ENCODE measurements around the gene TLE4.

TLE4 gene

DNA sequence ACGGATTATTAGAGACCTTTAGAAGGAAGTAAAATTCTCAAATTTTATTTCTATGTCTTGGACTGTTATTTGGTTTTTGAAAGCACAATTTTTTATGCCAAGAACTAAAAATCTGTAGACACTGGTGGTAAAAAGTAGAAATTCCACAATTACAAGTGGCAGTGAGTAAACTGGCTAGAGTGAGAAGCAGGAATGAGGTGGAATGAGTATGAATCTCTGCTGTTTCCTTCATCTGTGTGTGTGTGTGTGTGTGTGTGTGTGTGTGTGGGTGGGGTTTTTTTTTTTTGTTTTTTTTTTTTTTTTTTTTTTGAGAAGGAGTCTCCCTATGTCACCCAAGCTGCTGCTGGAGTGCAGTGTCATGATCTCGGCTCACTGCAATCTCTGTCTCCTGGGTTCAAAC, 94.2 kb downstream of the TLE4 start:
- DNase-seq (ENCODE audit: low spot score) = no peak

DNA sequence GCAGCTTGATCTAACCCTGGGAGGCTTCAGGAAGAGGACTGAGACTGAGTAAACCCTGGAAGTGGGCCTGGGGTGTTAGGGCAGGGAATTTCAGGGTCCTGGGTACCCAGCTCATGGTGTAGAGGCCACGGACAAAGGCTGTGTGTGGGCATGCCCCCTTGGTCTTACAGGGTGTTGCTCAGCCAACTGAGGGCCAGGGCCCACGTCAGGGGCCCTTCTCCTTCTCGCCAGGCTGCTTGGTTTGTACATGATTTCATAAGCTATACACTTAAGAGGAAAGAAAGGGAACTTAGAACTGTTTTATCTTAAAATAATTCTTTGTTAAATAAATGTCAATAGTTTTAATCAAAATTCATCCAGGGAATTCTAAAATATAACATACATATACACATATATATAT, 95.4 kb downstream of the TLE4 start:
- DNase-seq (ENCODE audit: low spot score) = no peak

DNA sequence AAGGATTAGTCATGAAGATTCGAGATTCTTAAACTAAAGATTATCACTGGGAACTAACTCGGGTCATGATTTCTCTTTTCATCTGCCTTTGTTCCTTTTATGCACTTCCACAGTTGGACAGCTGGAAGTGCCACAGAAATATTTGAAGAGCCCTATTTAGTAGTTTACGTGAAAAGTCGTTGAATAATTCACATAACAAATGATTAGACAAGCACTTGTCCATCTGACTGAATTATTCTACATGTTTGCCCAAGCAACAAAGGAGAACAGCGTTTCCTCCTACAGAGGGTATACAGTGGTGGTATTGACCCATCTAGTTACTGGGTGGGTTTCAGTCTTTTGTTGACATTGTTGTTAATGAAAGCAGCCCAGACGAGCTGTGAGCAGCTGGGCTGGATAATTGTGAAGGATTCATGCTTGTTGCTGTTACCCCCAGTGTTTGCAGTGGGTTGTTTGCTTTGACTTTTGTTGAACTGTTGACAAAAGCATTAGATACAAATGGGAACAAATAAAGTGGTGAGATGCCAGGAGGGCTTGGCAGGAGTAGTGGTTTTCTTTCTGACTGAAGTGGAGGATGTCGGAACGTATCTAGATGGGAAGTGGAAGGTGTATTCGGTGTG, 96.2 kb downstream of the TLE4 start:
- no peak for DNase-seq (ENCODE audit: low spot score)

DNA sequence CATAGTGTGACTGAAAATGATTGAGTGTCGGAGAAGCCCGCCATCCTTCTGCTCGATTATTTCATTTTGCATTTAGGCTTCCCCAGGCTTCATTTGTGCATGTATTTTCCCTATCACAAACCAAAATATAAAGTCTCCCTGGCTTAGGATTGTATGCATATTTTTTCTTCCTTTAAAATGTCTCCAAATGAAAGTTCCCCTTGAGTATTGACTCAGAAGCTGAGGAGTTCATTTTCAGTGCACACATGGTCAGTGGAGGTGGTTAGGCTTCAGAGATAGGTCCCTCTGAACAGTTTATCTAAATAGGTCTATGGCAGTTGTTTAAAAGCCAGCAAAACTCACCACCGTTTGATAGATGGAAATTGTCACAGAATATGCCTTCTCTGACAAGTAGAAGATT, 97.2 kb downstream of the TLE4 start:
- DNase-seq (ENCODE audit: low spot score) = no peak

DNA sequence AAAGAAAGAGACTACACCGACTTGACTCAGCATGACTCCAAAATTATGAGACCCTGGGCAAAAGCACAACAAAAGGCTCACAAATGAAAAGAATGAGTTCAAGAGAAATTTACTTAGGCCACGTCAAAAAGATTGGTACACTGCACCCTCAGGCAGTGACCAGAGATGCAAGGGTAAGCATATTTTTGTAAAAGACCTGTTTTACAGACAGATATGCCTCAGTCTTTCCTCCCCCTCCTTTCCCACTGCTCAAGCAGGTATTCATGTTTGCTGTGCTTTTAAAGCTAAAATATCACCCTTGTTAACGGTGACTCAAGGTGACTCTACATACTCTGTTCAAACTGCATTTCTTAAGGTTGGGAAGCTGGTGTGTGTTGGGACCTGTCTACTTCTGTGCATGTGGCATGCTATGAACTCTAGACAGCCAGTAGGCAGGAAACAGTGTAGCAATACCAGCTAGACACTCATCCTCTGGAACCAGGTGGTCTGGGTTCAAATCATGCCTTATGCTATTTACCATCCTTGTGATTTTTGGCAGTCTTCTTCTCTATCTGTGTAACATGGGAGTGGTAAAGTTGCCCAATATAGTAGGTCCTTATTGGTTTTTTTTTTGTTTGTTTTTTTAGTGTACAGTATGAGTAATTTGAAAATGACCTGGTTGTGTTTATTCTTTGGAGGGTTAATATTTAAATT, 98.7 kb downstream of the TLE4 start:
- DNase-seq (ENCODE audit: low spot score) = no peak

DNA sequence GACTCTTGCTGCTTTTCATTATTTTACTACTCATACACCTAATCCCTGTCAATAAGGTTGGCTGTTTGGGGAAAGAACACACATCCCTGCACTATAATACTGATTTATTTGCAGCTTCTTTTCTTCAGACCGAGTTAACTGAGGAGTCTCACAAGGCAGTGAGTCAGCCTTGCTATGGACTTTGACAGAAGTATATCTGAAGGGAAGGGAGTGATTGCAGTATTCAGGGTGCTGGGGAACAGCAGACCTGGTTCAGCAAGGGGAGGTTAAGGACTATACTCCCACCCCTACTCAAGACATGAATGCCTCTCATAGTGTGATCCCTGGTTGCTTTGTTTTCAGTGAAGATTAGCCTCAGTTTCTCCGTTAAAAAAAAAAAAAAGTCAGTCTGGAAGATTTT, 99.8 kb downstream of the TLE4 start:
- no peak for DNase-seq (ENCODE audit: low spot score)

DNA sequence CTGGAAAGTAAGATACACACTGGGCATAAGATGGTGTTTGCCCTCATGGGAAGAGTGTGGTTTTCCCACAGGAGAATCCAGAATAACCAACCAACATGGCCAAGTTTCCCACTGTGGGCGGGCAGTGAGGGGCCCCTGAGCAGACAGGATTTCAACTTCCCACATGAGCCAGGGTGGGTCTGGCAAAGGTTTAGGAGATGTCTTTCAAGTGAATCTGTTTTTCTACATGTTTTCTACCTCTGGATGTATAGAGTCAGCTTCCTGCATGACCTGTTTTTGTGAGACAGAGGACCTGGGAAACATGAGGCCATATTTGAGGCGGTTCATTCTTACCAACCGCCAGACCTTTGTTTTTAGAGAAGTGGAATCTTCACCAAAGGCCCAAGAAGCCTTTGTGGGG, 100.5 kb downstream of the TLE4 start:
- DNase-seq (ENCODE audit: low spot score) = no peak

DNA sequence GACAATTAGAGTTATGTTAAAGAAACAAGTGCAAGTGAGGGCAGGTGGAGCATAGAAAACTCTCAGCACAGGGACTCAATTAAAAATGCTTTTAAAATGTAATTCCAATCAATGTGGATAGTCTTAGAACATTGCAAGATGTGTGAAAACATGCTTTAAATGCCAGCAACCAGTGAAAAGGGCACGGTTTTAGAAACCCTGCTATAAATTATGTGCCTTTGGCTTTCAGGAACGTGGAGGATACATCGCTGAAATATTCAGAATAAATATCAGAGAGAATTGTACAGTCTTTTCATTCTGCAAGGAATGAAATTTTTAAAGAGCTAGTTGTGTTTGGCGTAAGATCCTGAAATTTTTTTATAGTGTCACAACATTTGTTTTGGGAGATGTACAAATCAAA, 101.1 kb downstream of the TLE4 start:
- no peak for DNase-seq (ENCODE audit: low spot score)

DNA sequence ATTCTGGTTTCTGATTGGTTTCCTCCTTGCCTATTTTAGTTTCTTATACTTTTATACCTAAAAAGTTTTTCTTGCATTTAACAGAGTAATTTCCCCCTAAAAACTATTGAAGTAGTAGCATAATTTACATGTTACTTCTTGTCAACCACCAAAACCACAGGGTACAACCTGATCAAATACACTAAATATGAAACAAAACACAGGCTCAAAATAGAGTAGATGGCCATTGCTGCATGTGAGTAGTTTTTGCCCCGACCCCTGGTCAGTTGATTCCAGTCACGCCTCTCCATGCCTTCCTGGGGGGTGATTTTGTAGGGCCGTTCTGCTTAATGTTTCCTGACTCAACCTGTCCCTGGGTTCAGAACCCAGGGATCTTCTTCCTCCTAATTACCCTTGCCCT, 101.8 kb downstream of the TLE4 start:
- no peak for DNase-seq (ENCODE audit: low spot score)

DNA sequence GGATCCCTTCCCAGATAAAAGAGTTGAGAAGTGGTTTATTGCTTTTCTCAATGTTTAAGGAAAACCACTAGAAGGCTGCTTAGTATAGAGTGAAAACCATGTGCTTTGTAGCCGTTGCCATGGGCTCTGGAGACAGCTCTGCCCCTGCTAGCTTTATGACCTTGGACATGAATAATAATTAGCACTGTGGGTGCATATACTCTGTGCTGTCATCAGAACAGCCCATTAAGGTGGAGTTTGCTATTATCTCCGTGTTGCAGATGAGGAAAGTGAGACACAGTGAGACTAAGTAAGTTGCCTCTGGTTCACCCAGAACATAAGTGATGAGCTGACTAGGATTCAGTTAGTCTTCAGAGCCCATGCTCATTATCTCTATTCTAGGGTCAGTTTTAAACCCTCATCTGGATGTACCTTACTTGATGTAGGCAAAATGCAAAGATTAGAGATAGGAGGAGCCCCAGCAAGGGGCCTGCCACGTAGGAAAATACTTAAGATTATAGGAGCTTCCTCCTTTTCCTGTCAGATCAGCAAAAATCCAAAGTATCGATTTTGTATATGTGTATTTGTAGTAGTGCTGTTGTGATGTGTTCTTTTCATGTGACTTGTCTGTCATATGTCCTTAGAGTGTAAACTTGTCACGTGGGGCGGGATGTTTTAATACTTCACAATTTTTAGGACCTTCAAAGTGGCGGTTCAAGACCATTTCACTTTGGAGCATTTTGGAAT, 102.5 kb downstream of the TLE4 start:
- no peak for DNase-seq (ENCODE audit: low spot score)

DNA sequence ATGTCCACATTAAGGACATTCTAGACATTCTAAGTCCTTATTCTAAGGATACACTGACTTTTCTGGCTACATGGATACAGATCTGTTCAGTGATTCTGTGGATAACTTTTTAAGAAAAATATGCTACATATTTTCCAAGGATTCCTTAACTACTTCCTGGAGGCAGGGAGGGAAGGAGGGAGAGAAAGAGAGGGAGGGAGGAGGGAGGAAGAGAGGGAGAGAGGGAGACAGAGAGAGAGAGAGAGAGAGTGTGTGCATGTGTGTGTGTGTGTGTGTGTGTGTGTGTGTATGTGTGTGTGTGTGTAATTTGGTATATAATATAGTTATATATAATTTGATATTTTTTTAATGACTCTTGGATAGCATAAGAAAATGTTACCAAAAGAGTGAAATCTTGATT, 109.8 kb downstream of the TLE4 start:
- no peak for DNase-seq (ENCODE audit: low spot score)

DNA sequence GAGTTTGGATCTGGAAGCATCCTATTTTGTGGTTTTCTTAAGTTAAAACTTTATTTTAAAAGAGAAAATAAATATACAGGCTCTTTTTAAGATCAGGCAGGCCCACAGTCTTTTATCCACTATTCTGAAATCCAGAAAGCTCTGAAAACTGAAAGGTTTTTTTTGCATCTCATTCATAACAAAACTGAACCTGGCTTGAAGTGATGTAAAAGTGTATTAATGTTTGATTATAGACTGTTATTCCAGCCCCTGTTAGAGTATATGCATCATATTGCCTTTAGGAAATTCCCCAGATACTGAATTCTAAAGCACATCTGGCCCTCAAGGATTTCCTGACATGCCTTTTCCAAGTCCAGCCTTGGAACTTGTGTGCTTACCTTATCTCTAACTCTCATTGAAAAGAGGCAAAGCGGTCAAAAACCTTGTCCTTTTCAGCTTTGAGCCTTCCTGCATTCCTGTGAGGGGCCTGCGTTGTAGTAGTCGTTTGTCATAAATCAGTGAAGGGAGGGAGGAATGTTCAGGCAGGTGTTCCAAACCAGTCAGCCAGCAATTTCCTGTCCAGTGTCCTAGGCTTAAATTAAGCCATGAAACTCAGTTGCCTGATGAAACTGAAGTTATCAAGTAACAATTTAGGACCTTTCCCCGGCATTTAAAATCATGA, 110.4 kb downstream of the TLE4 start:
- DNase-seq (ENCODE audit: low spot score) = no peak

DNA sequence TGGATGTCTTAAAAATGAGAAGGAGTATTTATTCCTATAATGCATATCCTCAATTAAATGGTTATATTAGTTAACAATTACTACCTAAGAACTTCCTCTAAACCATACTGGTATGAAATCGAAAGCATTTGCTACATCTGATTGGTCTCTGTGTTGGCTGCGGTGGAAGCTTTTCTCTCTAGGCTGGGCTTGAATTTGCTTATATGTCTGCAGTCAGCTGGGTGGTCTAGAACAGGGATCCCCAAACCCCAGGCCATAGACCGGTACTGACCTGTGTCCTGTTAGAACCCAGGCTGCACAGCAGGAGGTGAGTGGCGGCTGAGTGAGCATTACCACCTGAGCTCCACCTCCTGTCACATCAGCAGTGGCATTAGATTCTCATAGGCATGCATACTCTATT, 112.3 kb downstream of the TLE4 start:
- DNase-seq (ENCODE audit: low spot score) = no peak

DNA sequence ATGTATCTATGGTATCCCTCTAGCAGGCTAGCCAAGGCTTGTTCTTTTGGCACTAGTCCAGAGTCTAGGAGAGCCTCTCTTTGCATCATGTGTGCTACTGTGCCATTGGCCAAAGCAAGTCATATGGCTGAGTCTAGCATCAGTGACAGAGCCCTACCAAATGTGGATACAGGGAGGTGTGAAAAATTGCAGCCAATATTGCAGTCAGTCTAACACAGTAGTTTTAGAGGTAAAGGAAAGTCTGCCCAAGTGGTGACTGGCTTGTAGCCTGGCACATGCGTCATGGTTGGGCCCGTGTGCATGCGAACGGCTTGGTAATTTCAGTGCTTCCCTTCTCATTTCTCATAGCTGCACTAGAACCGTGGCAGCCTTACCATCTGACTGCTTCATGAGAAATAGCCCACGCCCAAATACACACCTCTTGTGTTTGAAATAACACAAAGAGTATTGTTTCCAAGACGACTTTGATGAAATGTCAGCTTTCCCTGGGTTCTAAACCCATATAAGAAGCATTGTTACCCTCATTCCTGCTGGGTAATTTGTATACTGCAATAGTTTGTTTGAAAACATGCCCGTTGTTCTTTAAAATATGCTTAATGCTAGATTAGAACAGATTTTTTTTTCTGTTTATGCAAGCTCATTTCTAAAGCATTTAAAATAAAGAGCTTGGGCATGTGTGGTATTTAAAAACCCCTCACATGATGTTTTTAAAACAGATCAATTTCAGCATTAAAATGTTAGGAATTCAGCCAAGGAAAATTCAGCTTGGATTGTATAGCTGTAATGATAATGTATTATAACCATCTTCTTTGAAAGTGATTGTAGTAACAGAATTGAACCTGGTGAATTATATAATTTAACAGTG, 113.2 kb downstream of the TLE4 start:
- DNase-seq (ENCODE audit: low spot score) = no peak

DNA sequence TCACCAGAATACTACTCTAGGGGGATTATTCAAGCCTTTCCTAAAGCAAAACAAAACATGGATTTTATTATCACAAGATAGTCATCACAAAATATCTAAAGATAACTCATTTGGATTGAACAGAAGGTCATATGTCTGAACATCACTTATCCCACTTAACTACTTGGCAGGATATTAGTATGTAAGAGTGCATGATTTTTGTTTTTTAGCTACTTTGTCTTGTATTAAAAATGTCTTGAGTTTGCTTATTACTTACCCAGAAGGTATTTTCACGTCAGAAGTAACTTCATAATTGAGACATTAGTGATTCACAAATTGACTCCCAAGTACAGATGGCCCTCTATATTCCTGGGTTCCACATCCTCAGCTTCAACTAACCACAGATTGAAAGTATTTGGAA, 113.8 kb downstream of the TLE4 start:
- DNase-seq (ENCODE audit: low spot score) = no peak

DNA sequence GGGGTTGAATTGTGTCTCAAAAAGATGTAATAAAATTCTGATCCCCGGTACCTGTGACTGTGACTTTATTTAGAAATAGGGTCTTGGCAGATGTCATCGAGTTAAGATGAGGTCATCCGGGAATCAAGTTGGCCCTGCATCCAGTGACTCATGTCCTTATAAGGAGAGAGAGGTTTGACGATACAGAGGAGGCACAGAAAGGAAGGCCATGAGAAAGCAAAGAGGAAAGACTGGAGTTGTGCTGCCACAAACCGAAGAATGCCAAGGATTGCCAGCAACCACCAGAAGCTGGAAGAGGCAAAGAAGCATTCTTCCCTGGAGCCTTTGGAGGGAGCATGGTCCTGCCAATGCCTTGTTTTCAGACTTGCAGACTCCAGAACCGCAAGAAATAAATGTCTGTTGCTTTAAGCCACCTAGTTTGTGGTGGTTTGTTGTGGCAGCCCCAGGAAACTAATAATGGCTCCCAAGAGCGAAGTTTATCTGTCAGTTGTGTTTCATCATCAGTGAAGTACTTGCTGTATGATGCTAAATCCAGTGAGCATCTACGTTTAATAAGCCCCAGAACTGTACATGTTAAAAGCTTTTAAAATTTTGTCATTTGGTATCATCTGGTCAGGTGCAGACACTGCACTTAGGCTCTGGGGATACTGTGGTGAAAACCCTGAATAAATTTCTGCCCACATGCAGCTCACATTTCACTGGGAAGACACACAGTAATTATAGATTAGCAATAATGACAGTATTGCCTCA, 114.8 kb downstream of the TLE4 start:
- DNase-seq (ENCODE audit: low spot score) = no peak

DNA sequence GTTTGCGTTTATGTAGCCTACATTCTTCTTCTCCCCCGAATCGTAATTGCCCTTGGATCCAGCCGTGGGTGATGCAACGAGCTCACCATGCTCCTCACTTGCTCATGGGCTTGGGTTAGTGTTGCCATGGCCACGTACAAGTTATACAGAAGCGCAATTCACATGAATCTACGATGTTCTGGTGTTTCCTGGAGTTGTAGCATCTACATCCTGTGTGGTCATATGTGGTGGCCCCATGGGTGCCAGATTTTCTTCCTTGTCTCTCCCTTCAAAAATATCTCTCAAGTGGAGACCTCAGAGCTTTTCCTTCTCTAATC, 115.3 kb downstream of the TLE4 start:
- no peak for DNase-seq (ENCODE audit: low spot score)

DNA sequence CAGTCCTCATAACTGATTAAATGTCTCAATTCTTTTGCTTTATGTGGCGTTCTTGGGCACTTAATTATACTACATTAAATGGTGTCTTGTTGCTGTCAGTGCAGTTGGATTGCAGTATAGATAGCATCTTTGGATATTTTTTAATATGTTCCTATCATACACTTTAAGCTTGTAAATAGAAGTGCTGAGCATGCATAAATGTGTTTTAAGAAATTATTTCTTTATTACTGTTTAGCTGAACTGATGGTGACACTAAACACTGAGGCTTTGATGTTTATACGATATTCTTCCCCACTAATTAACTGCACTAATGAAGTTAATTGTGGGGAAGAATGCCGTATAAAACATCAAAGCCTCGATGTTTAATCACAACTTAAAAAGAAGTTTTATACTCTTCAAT, 116.6 kb downstream of the TLE4 start:
- no peak for DNase-seq (ENCODE audit: low spot score)

DNA sequence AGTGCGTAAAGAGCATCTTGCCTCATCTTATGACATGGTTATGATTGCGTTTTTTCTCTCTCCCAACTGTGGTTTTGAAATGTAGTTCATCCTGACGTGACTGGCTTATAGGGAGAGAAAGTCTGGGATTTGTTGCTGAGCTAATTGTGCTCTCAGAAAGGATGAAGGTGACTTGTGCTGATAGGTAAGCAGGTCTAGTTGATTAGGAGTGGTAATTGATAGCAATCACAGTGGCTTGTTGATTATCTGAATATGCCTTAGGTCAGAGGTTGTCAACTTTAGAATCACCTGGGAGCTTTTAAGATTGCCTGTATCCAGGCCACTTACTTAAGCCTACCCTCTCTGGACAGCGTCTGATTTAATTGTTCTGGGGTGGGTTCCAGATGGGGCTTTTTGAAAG, 117.8 kb downstream of the TLE4 start:
- no peak for DNase-seq (ENCODE audit: low spot score)

DNA sequence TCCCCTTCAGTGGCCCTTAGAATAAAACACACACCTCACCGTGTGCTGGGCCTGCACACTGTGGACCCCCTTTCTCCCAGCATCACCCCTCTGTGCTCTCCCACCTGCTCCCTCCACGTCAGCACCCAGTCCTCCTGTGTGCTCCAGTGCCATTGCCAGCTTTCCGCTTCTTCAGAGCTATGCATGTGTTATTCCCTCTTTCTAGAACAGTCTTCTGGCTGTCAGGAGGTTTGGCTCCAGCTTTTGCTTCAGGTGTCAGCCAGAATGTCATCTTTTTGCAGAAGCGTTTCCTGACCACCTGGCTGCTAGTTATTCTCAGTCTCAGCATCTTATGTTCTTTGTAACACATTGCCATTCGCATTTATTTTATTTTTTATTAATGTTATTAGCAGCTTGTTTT, 119.7 kb downstream of the TLE4 start:
- no peak for DNase-seq (ENCODE audit: low spot score)

DNA sequence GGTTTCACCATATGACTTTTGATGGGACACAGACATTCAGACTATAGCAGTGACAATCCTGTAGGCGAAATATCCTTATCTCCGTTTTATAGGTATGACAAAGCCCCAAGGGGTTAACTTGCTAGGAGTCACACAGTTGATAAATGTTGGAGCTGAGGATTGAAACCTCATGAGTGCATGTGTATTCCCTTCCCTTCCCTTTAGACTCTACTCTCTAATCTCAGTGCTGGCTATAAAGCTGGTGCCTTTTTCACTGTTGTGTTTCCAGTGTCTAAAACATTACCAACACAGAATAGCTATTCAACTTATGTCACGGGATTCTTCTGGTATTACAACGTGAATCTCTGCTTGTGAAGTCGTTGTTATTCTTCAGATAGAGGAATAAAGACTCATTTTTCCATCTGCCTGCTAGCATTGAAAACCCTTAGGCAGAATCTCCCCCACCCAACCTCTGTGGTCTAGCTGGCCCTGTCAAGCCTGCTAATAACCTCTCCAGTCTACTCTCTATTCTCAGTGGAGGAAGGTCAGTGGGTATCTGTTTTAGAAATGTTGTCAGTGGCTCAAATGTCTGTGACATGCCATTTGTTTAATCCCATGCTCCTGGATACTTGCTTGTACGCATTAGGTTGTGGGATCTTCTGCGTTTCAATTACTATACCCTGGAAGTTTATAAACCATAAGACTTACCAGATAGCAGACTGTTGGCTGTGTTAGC, 121.2 kb downstream of the TLE4 start:
- no peak for DNase-seq (ENCODE audit: low spot score)
